IMR-90 (cell line): Measurements from ENCODE around the gene EHF. TPM values are rescaled to one million over a fixed set of nuclear protein-coding genes. Genes with fewer than 3 reads are reported as not detected.

Experiments used
- ATAC-seq: fragments of 200-7000 bp; cut with Tn5 transposase; 2 replicates; pipeline ENCODE4 v1.9.1; 2020; ENCODE audit warnings: low read depth, mild to moderate bottlenecking, moderate library complexity
- BruUV-seq: library from RNA; stranded (reverse); fragments of 400-500 nt; replicated peaks from 2 replicates; lab custom pipeline; 2021; lab: Mats Ljungman, UMichigan
- CTCF ChIA-PET: fragments of 300-600 bp; formaldehyde crosslinking; extraction: SDS; loops from one replicate; lab custom pipeline; 2021; ENCODE audit warnings: antibody characterized with exemption; lab: Yijun Ruan, JAX
- POLR2A ChIA-PET: fragments of 300-600 bp; sonication (Branson Sonifier 250); formaldehyde crosslinking; loops from one replicate; lab custom pipeline; 2022; ENCODE audit warnings: antibody characterized with exemption; ENCODE audit not compliant: unreplicated experiment; lab: Charles Lee
- DNase-seq: peaks from one replicate; pipeline ENCODE4 v3.0.0; 2013
- H2AFZ ChIP-seq: replicated peaks from 2 replicates; pipeline ENCODE3; 2013; ENCODE audit warnings: low read length, mild to moderate bottlenecking; ENCODE audit not compliant: poor library complexity
- H2AK5ac ChIP-seq: 2 replicates; pipeline ENCODE4 v1.6.1; 2013; ENCODE audit warnings: low read depth, low read length, inconsistent platforms
- H2AK9ac ChIP-seq: replicated peaks from 2 replicates; pipeline ENCODE3; 2013; ENCODE audit warnings: mild to moderate bottlenecking, low read depth, low read length, moderate library complexity; ENCODE audit not compliant: poor library complexity
- H2BK120ac ChIP-seq: 2 replicates; pipeline ENCODE4 v1.6.1; 2013; ENCODE audit warnings: low read depth, low read length, inconsistent platforms
- H2BK15ac ChIP-seq: 3 replicates; pipeline ENCODE4 v1.6.1; 2013; ENCODE audit warnings: low read depth, low read length, inconsistent platforms
- H2BK20ac ChIP-seq: 2 replicates; pipeline ENCODE4 v1.6.1; 2013; ENCODE audit warnings: low read depth, mild to moderate bottlenecking, inconsistent platforms, low read length, moderate library complexity
- H2BK5ac ChIP-seq: 2 replicates; pipeline ENCODE4 v1.6.1; 2013; ENCODE audit warnings: mild to moderate bottlenecking, low read depth, low read length, inconsistent platforms; ENCODE audit not compliant: poor library complexity, severe bottlenecking
- H3K14ac ChIP-seq: replicated peaks from 2 replicates; pipeline ENCODE4 v1.6.1; 2013; ENCODE audit warnings: low read depth, low read length, inconsistent platforms
- H3K18ac ChIP-seq: 2 replicates; pipeline ENCODE4 v1.6.1; 2013; ENCODE audit warnings: low read depth, low read length, control low read depth
- H3K23ac ChIP-seq: 2 replicates; pipeline ENCODE4 v1.6.1; 2013; ENCODE audit warnings: low read depth, low read length, inconsistent platforms
- H3K27ac ChIP-seq: 2 replicates; pipeline ENCODE4 v1.5.1; 2013; ENCODE audit warnings: mild to moderate bottlenecking, control low read depth, low read length; ENCODE audit not compliant: insufficient read depth
- H3K27me3 ChIP-seq: 2 replicates; pipeline ENCODE4 v1.6.1; 2013; ENCODE audit warnings: low read length; ENCODE audit not compliant: control insufficient read depth, insufficient read depth
- H3K36me3 ChIP-seq: 2 replicates; pipeline ENCODE4 v1.6.1; 2013; ENCODE audit warnings: low read length, mixed read lengths; ENCODE audit not compliant: control insufficient read depth, insufficient read depth
- H3K4ac ChIP-seq: 2 replicates; pipeline ENCODE4 v1.6.1; 2013; ENCODE audit warnings: low read depth, low read length, inconsistent platforms
- H3K4me1 ChIP-seq: 2 replicates; pipeline ENCODE4 v1.6.1; 2013; ENCODE audit warnings: low read length, mixed read lengths; ENCODE audit not compliant: control insufficient read depth, insufficient read depth
- H3K4me2 ChIP-seq: 2 replicates; pipeline ENCODE4 v1.6.1; 2013; ENCODE audit warnings: low read depth, mild to moderate bottlenecking, control low read depth, low read length, moderate library complexity
- H3K4me3 ChIP-seq: 2 replicates; pipeline ENCODE4 v1.5.1; 2013; ENCODE audit warnings: low read depth, mild to moderate bottlenecking, control low read depth, low read length, moderate library complexity; ENCODE audit not compliant: insufficient read depth
- H3K56ac ChIP-seq: 2 replicates; pipeline ENCODE4 v1.6.1; 2013; ENCODE audit warnings: low read length, inconsistent platforms; ENCODE audit not compliant: insufficient read depth; ENCODE audit errors: extremely low read depth
- H3K79me1 ChIP-seq, 2 experiments: 2 replicates each; pipeline ENCODE4 v1.6.1; 2013; ENCODE audit warnings: low read length in 2 of 2, inconsistent platforms in 1 of 2, low read depth in 1 of 2
- H3K9ac ChIP-seq: 2 replicates; pipeline ENCODE4 v1.6.1; 2013; ENCODE audit warnings: low read depth, low read length, control low read depth
- H3K9me1 ChIP-seq: 2 replicates; pipeline ENCODE4 v1.6.1; 2013; ENCODE audit warnings: low read length, inconsistent platforms; ENCODE audit not compliant: insufficient read depth
- H3K9me3 ChIP-seq: 2 replicates; pipeline ENCODE4 v1.6.1; 2013; ENCODE audit warnings: low read length; ENCODE audit not compliant: control insufficient read depth, insufficient read depth
- H4K20me1 ChIP-seq: 2 replicates; pipeline ENCODE4 v1.6.1; 2013; ENCODE audit warnings: low read length, inconsistent platforms; ENCODE audit not compliant: insufficient read depth
- H4K5ac ChIP-seq: 2 replicates; pipeline ENCODE4 v1.6.1; 2013; ENCODE audit warnings: mild to moderate bottlenecking, low read depth, low read length, control low read depth
- H4K8ac ChIP-seq, 2 experiments: 2 replicates each; pipeline ENCODE4 v1.6.1; 2013; ENCODE audit warnings: low read depth in 2 of 2, low read length in 2 of 2, control low read depth in 1 of 2, inconsistent platforms in 1 of 2
- H4K91ac ChIP-seq: 2 replicates; pipeline ENCODE4 v1.6.1; 2013; ENCODE audit warnings: low read depth, low read length, inconsistent platforms; ENCODE audit not compliant: insufficient read depth
- CEBPB ChIP-seq: IDR thresholded peaks from 2 replicates; pipeline ENCODE4 v1.6.1; 2012; ENCODE audit warnings: low read depth, low read length, improper control_type of control experiment
- MXI1 ChIP-seq: IDR thresholded peaks from 2 replicates; pipeline ENCODE4 v1.6.1; 2012; ENCODE audit warnings: low read depth, mild to moderate bottlenecking, low read length, moderate library complexity, borderline replicate concordance
- NFE2L2 ChIP-seq: fragments of 150-350 bp; IDR thresholded peaks from 2 replicates; pipeline ENCODE4 v1.6.1; 2016; ENCODE audit warnings: low read depth, mild to moderate bottlenecking, low read length
- RCOR1 ChIP-seq: IDR thresholded peaks from 2 replicates; pipeline ENCODE4 v1.6.1; 2012; ENCODE audit warnings: mild to moderate bottlenecking, low read length, improper control_type of control experiment; ENCODE audit not compliant: insufficient replicate concordance
- WGBS, 2 experiments: methylation state at CpG; one replicate each; pipeline versions ENCODE4 v1.1.5 to v1.1.7; 2013; ENCODE audit warnings: missing lambda C conversion rate in 2 of 2; ENCODE audit not compliant: insufficient read length in 1 of 2; ENCODE audit errors: extremely low coverage in 2 of 2; 5-methylcytosine and 5-hydroxymethylcytosine counted together
- dilution Hi-C: fragments of 300-500 bp; cut with HindIII; formaldehyde crosslinking; loops from one replicate; pipeline ENCODE4 v1.14.3; 2018; ENCODE audit warnings: low sequenced_read_pairs; ENCODE audit not compliant: unreplicated experiment
- in situ Hi-C: fragments of 300-500 bp; cut with MboI; formaldehyde crosslinking; loops from 3 replicates; pipeline ENCODE4 v1.14.3; 2019; ENCODE audit warnings: low sequenced_read_pairs, inconsistent platforms, mixed read lengths
- intact Hi-C: fragments of 100-400 bp; cut with micrococcal nuclease; formaldehyde crosslinking; loops from 2 replicates; pipeline ENCODE4 v1.10.0; 2022
- polyA plus RNA-seq, 3 experiments: library from polyadenylated mRNA; depleted of rRNA; stranded (reverse); fragments of >200 nt; gene quantifications; 2 replicates each; pipeline ENCODE4 v1.2.3, GENCODE V29; 2012; ENCODE audit warnings: low replicate concordance in 1 of 3
- total RNA-seq: library from RNA; depleted of rRNA; stranded (reverse); fragments of >200 nt; gene quantifications from 2 replicates; pipeline ENCODE4 v1.2.3, GENCODE V29; 2012
- TF ChIP-seq, protein P1 (sequence below): fragments of 150-350 bp; IDR thresholded peaks from 2 replicates; pipeline ENCODE4 v1.6.1; 2017; ENCODE audit warnings: mild to moderate bottlenecking, antibody characterized with exemption, low read length, low read depth
- TF ChIP-seq, protein P2 (sequence below): fragments of 150-350 bp; IDR thresholded peaks from 2 replicates; pipeline ENCODE4 v1.6.1; 2016; ENCODE audit warnings: low read depth, mild to moderate bottlenecking, low read length, moderate library complexity, borderline replicate concordance
- TF ChIP-seq, protein P3 (sequence below): conservative IDR thresholded peaks from 2 replicates; pipeline ENCODE4 v1.5.1; 2012; ENCODE audit warnings: mild to moderate bottlenecking, low read depth, low read length, improper control_type of control experiment

The EHF gene
- total and polyA plus RNA-seq, 2 of the 4 experiments (the other 2 are of a cell fraction) = under 0.01 TPM; not detected in 1

DNA sequence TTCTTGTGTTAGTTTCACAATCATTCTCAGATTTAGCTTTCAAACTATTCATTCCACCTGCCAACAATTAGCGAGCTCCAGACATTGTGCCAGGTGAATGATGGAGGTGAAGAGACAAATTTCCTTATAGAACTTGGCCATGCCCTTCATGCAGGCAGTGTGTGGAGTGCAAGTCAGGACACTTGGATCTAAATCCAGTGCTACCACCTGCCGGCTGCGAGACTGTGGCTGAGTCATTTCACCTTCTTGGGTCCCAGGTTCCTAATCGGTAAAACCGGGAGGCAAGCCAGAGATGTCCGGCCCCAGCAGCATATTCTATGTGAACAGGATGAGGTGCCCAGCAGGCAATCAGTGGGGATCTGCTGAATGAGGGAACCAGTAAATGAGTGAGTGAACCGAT, 18.6 kb upstream of the EHF start:
- Histone ChIP-seq H3K23ac (no peak overlapping the region), H3K56ac (no peak overlapping the region), H4K8ac (no peak overlapping the region), H3K14ac (no peak overlapping the region), H4K20me1 (no peaks in the 10 kb centered on the region), H2AFZ (no peak overlapping the region), H3K4me3 (no peak overlapping the region), H3K27me3 (no peaks in the 10 kb centered on the region), H3K18ac (no peak overlapping the region), H2AK5ac (peak overlapping the region; percentile 71), H2BK5ac (no peak overlapping the region), H2BK20ac (peak overlapping the region; percentile 69; the same call in 1 of the 2 replicates), H3K36me3 (no peaks in the 10 kb centered on the region), H4K5ac (no peak overlapping the region), H2BK120ac (peak overlapping the region; percentile 79), H3K9me3 (no peaks in the 10 kb centered on the region), H3K4me2 (no peak overlapping the region), H3K27ac (no peak overlapping the region), H3K9ac (no peak overlapping the region), H3K9me1 (peaks cover 16% of the 10 kb centered on the region), H4K91ac (no peak overlapping the region), H2AK9ac (no peak overlapping the region), H3K4ac (peak overlapping the region; percentile 66), H3K79me1 (peaks cover 0 to 3% of the 10 kb centered on the region in 2 experiments; a peak in 1 of 4 replicates), H2BK15ac (peak overlapping the region; percentile 54; the same call in 1 of the 3 replicates), H3K4me1 (peaks cover 18% of the 10 kb centered on the region)
- ATAC-seq = no peak
- BruUV-seq = no TSS peak
- dilution Hi-C loops = no loop called here
- no peak for DNase-seq
- POLR2A ChIA-PET = no interaction called here
- intact Hi-C loops = no loop called here
- WGBS, 2 experiments = 100% methylated on average over 2 of the region's 7 CpGs; no CpG with 5 or more reads in 1 of the 2 experiments
- CTCF ChIA-PET = interaction anchor here (0.9 kb wide), 1 partner anchor 289 kb away, joined by 3 read pairs; no protein-coding TSS in a partner anchor
- TF ChIP-seq RCOR1 (no peak), NFE2L2 (no peak), CEBPB (no peak), MXI1 (no peak)
- TF ChIP-seq, protein P1, sequence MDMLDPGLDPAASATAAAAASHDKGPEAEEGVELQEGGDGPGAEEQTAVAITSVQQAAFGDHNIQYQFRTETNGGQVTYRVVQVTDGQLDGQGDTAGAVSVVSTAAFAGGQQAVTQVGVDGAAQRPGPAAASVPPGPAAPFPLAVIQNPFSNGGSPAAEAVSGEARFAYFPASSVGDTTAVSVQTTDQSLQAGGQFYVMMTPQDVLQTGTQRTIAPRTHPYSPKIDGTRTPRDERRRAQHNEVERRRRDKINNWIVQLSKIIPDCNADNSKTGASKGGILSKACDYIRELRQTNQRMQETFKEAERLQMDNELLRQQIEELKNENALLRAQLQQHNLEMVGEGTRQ = no peak
- TF ChIP-seq, protein P2, sequence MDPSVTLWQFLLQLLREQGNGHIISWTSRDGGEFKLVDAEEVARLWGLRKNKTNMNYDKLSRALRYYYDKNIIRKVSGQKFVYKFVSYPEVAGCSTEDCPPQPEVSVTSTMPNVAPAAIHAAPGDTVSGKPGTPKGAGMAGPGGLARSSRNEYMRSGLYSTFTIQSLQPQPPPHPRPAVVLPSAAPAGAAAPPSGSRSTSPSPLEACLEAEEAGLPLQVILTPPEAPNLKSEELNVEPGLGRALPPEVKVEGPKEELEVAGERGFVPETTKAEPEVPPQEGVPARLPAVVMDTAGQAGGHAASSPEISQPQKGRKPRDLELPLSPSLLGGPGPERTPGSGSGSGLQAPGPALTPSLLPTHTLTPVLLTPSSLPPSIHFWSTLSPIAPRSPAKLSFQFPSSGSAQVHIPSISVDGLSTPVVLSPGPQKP = no peak
- TF ChIP-seq, protein P3, sequence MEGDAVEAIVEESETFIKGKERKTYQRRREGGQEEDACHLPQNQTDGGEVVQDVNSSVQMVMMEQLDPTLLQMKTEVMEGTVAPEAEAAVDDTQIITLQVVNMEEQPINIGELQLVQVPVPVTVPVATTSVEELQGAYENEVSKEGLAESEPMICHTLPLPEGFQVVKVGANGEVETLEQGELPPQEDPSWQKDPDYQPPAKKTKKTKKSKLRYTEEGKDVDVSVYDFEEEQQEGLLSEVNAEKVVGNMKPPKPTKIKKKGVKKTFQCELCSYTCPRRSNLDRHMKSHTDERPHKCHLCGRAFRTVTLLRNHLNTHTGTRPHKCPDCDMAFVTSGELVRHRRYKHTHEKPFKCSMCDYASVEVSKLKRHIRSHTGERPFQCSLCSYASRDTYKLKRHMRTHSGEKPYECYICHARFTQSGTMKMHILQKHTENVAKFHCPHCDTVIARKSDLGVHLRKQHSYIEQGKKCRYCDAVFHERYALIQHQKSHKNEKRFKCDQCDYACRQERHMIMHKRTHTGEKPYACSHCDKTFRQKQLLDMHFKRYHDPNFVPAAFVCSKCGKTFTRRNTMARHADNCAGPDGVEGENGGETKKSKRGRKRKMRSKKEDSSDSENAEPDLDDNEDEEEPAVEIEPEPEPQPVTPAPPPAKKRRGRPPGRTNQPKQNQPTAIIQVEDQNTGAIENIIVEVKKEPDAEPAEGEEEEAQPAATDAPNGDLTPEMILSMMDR = no peak
- in situ Hi-C loops = no loop called here
